ENCODE measurements around the gene C11orf21.

C11orf21 gene

DNA sequence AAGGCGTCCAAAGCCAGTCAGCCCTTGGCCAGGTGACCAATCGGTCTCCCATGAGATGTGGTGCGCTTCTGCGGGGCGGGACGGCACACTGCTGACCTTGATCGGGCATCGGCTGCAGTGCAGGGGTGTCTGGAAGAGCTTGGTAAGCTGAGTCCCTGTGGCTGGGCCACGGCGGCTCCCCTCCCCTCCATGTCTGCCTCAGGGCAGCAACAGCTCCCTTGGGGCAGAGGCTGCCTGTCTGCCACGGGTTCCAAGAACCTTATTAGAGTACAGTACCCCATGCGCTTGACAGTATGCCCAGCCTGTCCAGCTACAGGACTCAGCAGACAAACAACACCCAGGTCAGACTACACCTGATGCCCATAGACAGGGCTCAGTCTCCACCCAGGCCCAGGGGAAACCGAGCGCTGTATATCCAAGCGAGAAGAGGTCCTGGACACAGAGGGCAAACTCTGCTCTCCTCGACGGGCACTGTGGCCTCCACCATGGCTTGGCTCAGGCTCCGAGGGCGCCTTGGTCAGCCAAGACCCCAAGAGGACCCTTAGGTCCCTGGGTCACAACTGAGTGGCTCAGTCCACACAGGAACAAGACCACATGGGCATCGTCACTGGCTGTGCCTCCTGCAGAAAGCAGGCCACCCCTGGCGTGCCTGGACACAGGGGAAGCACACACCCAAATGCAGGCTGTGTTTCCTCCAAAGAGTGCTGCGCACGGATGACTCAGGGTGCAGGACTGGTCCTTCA, 19.0 kb upstream of the C11orf21 start:
- Histone ChIP-seq H3K27me3 (ENCODE audit: low read depth, low read length) (no peaks in the 10 kb centered on the region), H3K4me1 (ENCODE audit: control insufficient read depth in 1 of 2, insufficient read depth in 2 of 2, low read length in 2 of 2) (no peaks in the 10 kb centered on the region), H3K9me3 (ENCODE audit: control insufficient read depth in 1 of 2, low read length in 2 of 2) (peaks cover 0 to 5% of the 10 kb centered on the region in 2 donors), H3K36me3 (ENCODE audit: control insufficient read depth in 1 of 2, insufficient read depth in 2 of 2, low read length in 2 of 2) (no peaks in the 10 kb centered on the region), H3K4me3 (ENCODE audit: low read depth in 1 of 2, low read length in 2 of 2) (no peak overlapping the region), H3K27ac (ENCODE audit: low read length) (no peak overlapping the region)

DNA sequence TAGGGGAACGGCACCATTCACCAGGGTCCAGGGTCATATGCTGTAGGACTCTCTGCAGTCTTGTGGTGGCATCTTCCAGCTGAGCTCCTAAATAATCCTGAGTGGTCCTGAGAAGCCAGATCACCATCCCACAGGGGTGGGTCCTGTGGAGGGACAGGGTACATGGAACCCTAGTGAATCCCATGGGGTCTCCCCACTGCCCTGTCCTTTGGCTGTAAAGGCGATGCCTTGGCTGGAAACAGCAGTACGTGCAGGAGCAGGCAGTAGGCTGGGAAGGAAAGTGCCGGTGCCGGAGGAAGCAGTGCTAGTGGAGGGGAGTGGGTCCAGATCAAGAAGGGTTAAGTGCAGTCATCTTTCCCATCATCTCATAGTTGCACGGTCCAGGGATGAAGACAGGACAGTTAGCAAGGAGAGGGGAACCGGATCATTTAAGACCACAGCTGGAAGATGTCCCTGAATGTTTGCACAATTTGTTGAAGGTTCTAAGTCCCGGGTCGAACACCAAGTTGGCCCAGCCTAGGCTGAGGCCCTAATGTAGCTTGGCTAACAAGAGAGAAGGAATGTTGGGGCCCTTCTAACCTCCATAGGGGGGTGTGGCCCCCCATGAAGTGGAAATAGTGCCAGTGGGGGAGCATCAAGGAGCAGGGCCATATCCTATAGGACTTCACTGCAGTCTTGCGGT, 18.2 kb upstream of the C11orf21 start:
- Histone ChIP-seq H3K27ac (ENCODE audit: low read length) (no peak overlapping the region), H3K4me3 (ENCODE audit: low read depth in 1 of 2, low read length in 2 of 2) (no peak overlapping the region), H3K9me3 (ENCODE audit: control insufficient read depth in 1 of 2, low read length in 2 of 2) (peaks cover 0 to 5% of the 10 kb centered on the region in 2 donors)

DNA sequence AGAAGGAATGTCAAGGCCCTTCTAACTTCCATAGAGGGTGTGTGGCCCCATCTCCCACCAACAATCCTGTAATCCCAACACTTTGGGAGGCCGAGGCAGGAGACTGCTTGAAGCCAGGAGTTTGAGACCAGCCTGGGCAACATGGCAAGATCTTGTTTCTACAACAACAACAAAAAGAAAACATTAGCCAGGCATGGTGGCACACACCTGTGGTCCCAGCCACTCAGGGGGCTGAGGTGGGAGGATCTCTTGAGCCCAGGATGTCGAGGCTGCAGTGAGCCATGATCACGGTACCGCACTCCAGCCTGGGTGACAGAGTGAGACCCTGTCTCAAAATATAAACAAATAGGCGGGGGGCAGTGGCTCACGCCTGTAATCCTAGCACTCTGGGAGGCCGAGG, 17.0 kb upstream of the C11orf21 start:
- no peaks in the 10 kb centered on the region for H3K36me3 ChIP-seq (ENCODE audit: control insufficient read depth in 1 of 2, insufficient read depth in 2 of 2, low read length in 2 of 2)
- H3K27ac ChIP-seq (ENCODE audit: low read length): no peak overlapping the region
- peaks cover 3 to 16% of the 10 kb centered on the region in 2 donors for H3K4me1 ChIP-seq (ENCODE audit: control insufficient read depth in 1 of 2, insufficient read depth in 2 of 2, low read length in 2 of 2)
- H3K9me3 ChIP-seq (ENCODE audit: control insufficient read depth in 1 of 2, low read length in 2 of 2): peaks cover 0 to 5% of the 10 kb centered on the region in 2 donors
- H3K4me3 ChIP-seq (ENCODE audit: low read depth in 1 of 2, low read length in 2 of 2): no peak overlapping the region
- no peaks in the 10 kb centered on the region for H3K27me3 ChIP-seq (ENCODE audit: low read depth, low read length)

More for the DNA sequence above, 18.2 kb upstream of the C11orf21 start:
- H3K4me1 ChIP-seq (ENCODE audit: control insufficient read depth in 1 of 2, insufficient read depth in 2 of 2, low read length in 2 of 2): peaks cover 0 to 5% of the 10 kb centered on the region in 2 donors
- no peaks in the 10 kb centered on the region for H3K36me3 ChIP-seq (ENCODE audit: control insufficient read depth in 1 of 2, insufficient read depth in 2 of 2, low read length in 2 of 2)
- H3K27me3 ChIP-seq (ENCODE audit: low read depth, low read length): no peaks in the 10 kb centered on the region

DNA sequence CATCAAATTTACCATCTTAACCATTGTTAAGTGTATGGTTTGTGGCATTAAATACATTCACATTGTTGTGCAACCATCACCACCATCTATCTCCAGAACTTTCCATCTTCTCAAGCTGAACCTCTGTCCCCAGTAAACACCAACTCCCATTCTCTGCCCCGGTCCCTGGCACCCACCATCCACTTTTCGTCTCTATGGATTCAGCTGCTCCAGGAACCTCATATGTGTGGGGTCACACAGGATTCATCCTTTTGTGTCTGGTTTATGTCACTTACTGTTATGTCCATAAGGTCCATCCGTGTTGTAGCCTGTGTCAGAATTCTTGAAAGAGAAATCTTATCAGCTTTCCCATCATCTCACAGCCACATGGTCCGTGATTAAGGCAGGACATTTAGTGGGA, 16.4 kb upstream of the C11orf21 start:
- Histone ChIP-seq H3K9me3 (ENCODE audit: control insufficient read depth in 1 of 2, low read length in 2 of 2) (peaks cover 0 to 5% of the 10 kb centered on the region in 2 donors), H3K4me1 (ENCODE audit: control insufficient read depth in 1 of 2, insufficient read depth in 2 of 2, low read length in 2 of 2) (peaks cover 3 to 16% of the 10 kb centered on the region in 2 donors), H3K36me3 (ENCODE audit: control insufficient read depth in 1 of 2, insufficient read depth in 2 of 2, low read length in 2 of 2) (no peaks in the 10 kb centered on the region), H3K4me3 (ENCODE audit: low read depth in 1 of 2, low read length in 2 of 2) (no peak overlapping the region), H3K27ac (ENCODE audit: low read length) (no peak overlapping the region), H3K27me3 (ENCODE audit: low read depth, low read length) (no peaks in the 10 kb centered on the region)

DNA sequence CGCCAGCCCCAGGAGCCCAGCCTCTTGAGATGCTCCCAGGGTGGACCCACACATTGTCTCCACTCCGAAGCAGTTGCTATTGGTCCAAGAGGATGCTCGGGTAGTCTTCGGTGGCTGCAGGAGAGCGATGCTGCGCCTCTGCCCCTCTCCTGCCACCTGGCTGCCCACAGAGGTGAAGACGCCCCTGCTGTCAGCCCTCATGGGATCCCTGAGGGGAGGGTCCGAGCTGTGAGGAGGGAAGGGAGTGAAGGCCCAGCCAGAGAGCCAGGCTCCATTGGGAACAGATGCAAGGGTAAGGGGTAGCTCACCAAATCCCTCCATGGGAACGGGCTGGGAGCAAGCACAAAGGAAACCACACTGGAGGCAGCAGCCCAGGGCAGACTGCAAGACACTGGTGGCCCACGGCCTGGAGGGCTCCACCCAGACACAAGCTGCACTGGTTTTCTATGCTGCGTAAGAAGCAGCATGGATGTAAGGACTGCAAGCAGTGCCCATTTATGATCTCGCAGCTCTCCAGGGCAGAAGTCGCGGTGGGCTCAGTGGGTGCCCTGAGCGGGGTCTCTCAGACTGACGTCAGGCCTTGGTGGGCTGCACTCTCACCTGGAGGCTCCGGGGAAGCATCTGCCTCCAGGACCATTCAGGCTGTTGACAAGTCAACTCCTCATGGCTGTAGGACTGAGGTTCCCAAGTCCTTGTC, 15.8 kb upstream of the C11orf21 start:
- no peak overlapping the region for H3K4me3 ChIP-seq (ENCODE audit: low read depth in 1 of 2, low read length in 2 of 2)
- H3K9me3 ChIP-seq (ENCODE audit: control insufficient read depth in 1 of 2, low read length in 2 of 2): peaks cover 0 to 5% of the 10 kb centered on the region in 2 donors
- no peaks in the 10 kb centered on the region for H3K36me3 ChIP-seq (ENCODE audit: control insufficient read depth in 1 of 2, insufficient read depth in 2 of 2, low read length in 2 of 2)
- no peaks in the 10 kb centered on the region for H3K27me3 ChIP-seq (ENCODE audit: low read depth, low read length)
- no peak overlapping the region for H3K27ac ChIP-seq (ENCODE audit: low read length)
- peaks cover 3 to 16% of the 10 kb centered on the region in 2 donors for H3K4me1 ChIP-seq (ENCODE audit: control insufficient read depth in 1 of 2, insufficient read depth in 2 of 2, low read length in 2 of 2)

DNA sequence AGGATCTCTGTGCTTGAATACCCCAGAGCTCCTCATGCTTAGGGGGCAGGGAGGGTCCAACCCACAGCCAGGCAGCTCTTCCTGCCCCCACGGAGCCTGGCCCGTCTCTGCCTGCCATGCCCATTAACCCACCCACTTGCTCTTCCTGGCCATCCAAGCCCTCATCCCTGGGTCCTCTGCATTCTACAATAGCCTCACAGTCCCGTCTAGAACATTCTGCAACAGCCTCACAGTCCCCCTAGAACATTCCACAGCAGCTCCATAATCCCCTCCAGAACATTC, 15.2 kb upstream of the C11orf21 start:
- Histone ChIP-seq H3K27me3 (ENCODE audit: low read depth, low read length) (no peaks in the 10 kb centered on the region), H3K9me3 (ENCODE audit: control insufficient read depth in 1 of 2, low read length in 2 of 2) (peaks cover 0 to 5% of the 10 kb centered on the region in 2 donors), H3K27ac (ENCODE audit: low read length) (no peak overlapping the region), H3K4me1 (ENCODE audit: control insufficient read depth in 1 of 2, insufficient read depth in 2 of 2, low read length in 2 of 2) (peaks cover 3 to 16% of the 10 kb centered on the region in 2 donors), H3K36me3 (ENCODE audit: control insufficient read depth in 1 of 2, insufficient read depth in 2 of 2, low read length in 2 of 2) (no peaks in the 10 kb centered on the region), H3K4me3 (ENCODE audit: low read depth in 1 of 2, low read length in 2 of 2) (no peak overlapping the region)

DNA sequence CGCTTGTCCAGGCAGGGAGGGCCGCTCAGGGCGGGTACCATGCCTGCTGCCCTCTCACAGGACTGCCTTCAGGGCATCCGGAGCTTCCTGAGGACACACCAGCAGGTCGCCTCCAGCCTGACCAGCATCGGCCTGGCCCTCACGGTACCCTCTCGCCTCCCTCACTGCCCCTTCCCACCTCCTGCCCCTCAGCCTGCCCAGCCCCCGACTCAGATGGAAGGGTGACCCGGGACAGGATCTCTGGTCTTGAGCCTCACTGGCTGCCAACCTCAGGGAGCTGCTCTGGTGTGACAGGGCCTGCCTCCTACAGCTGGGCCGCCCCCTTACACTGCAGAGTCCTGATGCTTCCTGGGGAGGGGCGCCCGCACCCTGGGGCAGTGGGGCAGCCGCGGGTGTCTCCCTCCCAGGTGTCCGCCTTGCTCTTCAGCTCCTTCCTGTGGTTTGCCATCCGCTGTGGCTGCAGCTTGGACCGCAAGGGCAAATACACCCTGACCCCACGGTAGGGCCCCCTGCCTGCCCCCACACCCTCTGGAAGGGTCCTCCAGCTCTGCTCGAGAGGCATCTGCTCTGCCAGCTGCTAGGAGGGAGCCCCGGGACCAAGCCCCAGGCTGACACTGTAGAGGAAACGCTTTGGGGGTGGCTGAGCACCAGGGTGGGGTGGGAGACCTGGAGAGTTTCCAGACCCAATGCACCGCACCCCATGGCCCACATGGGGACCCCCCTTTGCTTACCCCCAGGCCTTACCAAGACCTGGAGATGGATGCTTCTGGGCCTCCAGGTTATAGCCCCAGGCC, 14.6 kb upstream of the C11orf21 start:
- peaks cover 0 to 5% of the 10 kb centered on the region in 2 donors for H3K9me3 ChIP-seq (ENCODE audit: control insufficient read depth in 1 of 2, low read length in 2 of 2)
- no peaks in the 10 kb centered on the region for H3K27me3 ChIP-seq (ENCODE audit: low read depth, low read length)
- H3K4me3 ChIP-seq (ENCODE audit: low read depth in 1 of 2, low read length in 2 of 2): no peak overlapping the region
- no peaks in the 10 kb centered on the region for H3K36me3 ChIP-seq (ENCODE audit: control insufficient read depth in 1 of 2, insufficient read depth in 2 of 2, low read length in 2 of 2)
- peaks cover 3 to 16% of the 10 kb centered on the region in 2 donors for H3K4me1 ChIP-seq (ENCODE audit: control insufficient read depth in 1 of 2, insufficient read depth in 2 of 2, low read length in 2 of 2)
- no peak overlapping the region for H3K27ac ChIP-seq (ENCODE audit: low read length)

DNA sequence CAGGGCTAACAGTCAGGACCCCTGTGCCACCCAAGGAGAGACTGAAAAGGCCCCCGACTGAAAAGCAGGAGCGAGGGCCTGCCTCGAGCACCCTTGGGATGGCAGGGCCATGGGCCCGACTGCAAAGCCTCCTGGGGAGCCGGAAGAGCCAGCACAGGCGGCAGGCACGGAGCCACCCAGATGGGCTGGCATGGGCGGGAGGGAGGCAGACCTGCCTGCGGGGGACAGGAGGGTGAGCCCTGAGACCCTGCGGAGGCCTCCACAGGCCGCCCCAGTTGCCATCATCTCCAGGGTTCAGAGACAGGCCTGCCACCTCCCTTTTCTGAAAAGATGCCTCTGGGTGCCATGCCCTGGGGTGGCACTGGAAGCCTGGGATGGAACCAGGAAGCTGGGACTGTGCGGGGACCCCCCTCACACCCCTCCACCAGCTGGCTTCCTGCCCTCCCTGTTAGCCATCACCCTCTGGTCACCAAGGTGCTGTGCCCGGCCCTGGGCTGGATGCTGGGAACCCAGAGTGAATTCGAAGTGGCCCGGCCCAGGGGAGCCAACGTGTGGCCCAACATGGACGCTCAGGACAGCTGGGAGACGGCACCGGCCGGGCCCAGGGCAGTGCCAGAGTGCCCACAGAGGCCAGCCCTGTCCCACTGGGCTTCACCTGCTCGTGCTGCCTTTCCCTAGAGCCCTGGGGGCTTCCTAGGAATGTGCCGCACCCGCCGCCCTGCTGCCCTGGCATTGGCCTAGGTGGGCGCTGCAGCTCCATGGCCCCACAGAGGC, 13.9 kb upstream of the C11orf21 start:
- Histone ChIP-seq H3K4me3 (ENCODE audit: low read depth in 1 of 2, low read length in 2 of 2) (no peak overlapping the region), H3K27ac (ENCODE audit: low read length) (no peak overlapping the region), H3K4me1 (ENCODE audit: control insufficient read depth in 1 of 2, insufficient read depth in 2 of 2, low read length in 2 of 2) (peaks cover 3 to 20% of the 10 kb centered on the region in 2 donors), H3K36me3 (ENCODE audit: control insufficient read depth in 1 of 2, insufficient read depth in 2 of 2, low read length in 2 of 2) (no peaks in the 10 kb centered on the region), H3K9me3 (ENCODE audit: control insufficient read depth in 1 of 2, low read length in 2 of 2) (peaks cover 0 to 5% of the 10 kb centered on the region in 2 donors), H3K27me3 (ENCODE audit: low read depth, low read length) (no peaks in the 10 kb centered on the region)

DNA sequence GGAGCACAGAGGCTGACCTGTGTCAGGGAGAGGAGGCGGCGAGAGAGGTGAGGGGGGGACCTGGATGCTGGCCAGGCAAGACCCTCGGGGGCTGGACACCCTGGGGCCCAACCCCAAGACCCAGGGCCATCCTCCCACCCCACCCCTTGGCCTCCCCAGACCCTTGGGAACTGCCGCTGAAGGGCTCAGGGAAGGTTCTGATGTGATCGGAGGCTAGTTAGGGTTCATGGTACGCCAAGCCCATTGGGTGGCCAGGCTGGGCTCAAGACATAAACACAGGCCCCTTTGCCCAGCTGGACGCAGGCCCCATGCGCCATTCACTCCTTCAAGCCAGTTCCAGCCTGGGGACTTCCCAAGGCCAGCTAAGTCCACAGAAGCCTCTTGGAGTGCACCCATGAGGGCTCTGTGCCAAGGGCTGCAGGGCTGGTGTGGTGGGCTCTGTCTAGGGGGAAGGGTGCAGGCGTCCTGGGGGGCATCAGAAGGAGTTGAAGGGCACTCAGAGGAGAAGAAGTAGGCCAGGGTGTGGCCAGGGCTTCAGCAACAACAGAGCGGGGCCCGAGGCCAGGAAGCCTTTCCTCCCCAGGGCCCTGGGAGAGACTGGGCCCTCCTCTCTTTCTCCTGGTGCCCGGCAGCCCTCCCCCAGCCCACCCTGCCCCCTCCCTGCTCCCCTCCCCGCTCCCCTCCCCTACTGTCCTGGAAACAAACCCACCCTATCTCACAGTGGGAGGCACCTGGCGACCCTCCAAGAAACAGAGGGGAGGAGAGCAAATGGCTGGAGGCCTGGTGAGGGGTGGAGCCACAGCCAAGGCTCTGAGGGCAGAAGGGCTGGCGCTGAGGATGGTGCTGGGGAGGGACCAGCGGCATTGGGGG, 13.0 kb upstream of the C11orf21 start:
- H3K4me3 ChIP-seq (ENCODE audit: low read depth in 1 of 2, low read length in 2 of 2): no peak overlapping the region

DNA sequence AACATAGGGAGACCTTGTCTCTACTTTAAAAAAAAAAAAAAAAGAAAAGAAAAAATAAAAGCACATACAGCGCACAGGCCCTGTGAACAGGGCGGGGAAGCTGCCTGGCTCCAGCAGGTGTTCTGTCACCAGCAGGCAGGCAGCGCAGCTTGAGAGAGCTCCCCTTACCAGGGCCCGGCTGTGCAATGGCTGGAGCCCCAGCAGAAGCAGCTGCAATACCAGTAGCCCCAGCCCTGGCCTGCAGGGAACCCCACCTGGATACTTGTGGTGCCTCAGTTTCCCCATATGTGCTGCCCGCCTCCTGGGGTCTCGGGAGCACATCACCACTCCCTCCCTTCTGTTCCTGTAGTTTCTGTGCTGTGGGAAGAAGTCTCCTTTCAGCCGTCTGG, 12.4 kb upstream of the C11orf21 start:
- Histone ChIP-seq H3K36me3 (ENCODE audit: control insufficient read depth in 1 of 2, insufficient read depth in 2 of 2, low read length in 2 of 2) (no peaks in the 10 kb centered on the region), H3K27me3 (ENCODE audit: low read depth, low read length) (no peaks in the 10 kb centered on the region), H3K4me1 (ENCODE audit: control insufficient read depth in 1 of 2, insufficient read depth in 2 of 2, low read length in 2 of 2) (peaks cover 3 to 20% of the 10 kb centered on the region in 2 donors), H3K9me3 (ENCODE audit: control insufficient read depth in 1 of 2, low read length in 2 of 2) (peaks cover 0 to 5% of the 10 kb centered on the region in 2 donors), H3K4me3 (ENCODE audit: low read depth in 1 of 2, low read length in 2 of 2) (no peak overlapping the region), H3K27ac (ENCODE audit: low read length) (no peak overlapping the region)

More for the DNA sequence above, 13.0 kb upstream of the C11orf21 start:
- Histone ChIP-seq H3K27ac (ENCODE audit: low read length) (no peak overlapping the region), H3K27me3 (ENCODE audit: low read depth, low read length) (no peaks in the 10 kb centered on the region), H3K36me3 (ENCODE audit: control insufficient read depth in 1 of 2, insufficient read depth in 2 of 2, low read length in 2 of 2) (no peaks in the 10 kb centered on the region), H3K4me1 (ENCODE audit: control insufficient read depth in 1 of 2, insufficient read depth in 2 of 2, low read length in 2 of 2) (peaks cover 3 to 20% of the 10 kb centered on the region in 2 donors), H3K9me3 (ENCODE audit: control insufficient read depth in 1 of 2, low read length in 2 of 2) (peaks cover 0 to 5% of the 10 kb centered on the region in 2 donors)

Measured in muscle layer of duodenum (tissue), 2 donors.